HG03066 (cell line): ENCODE measurements around the gene ERVW-1.
"Not testable (repeated sequence)": the region's sequence is repeated elsewhere in the genome, so short reads cannot be mapped to it uniquely, and the experiment has no call there.

Experiments
- ATAC-seq: cut with Tn5 transposase; IDR thresholded peaks from one replicate; pipeline ENCODE4 v1.9.1; 2021; ENCODE audit warnings: low read depth; ENCODE audit not compliant: unreplicated experiment

ERVW-1 gene, protein sequence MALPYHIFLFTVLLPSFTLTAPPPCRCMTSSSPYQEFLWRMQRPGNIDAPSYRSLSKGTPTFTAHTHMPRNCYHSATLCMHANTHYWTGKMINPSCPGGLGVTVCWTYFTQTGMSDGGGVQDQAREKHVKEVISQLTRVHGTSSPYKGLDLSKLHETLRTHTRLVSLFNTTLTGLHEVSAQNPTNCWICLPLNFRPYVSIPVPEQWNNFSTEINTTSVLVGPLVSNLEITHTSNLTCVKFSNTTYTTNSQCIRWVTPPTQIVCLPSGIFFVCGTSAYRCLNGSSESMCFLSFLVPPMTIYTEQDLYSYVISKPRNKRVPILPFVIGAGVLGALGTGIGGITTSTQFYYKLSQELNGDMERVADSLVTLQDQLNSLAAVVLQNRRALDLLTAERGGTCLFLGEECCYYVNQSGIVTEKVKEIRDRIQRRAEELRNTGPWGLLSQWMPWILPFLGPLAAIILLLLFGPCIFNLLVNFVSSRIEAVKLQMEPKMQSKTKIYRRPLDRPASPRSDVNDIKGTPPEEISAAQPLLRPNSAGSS

DNA sequence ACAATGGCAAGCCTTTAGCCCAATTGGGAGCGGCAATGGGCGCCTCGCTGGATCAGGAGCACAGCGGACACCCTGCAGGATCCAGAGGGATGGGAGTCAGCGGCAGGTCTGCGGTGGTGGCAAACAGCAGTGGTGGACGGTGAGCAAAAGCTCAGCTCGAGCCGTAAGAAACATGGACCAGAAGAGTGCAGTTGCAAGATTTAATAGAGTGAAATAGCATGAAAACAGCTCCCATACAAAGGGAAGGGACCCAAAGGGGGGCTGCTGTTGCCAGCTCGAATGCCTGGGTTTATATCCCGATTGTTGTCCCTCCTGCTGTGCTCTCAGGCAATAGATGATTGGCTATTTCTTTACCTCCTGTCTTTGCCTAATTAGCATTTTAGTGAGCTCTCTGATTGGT lies at the start of gene ERVW-1:
Gene ERVW-1 (minus strand): TSS at position 266 of the 400 bp plus-strand sequence. CDS start 7,565 bp downstream, outside the sequence.
- ATAC-seq: not testable (repeated sequence)

DNA sequence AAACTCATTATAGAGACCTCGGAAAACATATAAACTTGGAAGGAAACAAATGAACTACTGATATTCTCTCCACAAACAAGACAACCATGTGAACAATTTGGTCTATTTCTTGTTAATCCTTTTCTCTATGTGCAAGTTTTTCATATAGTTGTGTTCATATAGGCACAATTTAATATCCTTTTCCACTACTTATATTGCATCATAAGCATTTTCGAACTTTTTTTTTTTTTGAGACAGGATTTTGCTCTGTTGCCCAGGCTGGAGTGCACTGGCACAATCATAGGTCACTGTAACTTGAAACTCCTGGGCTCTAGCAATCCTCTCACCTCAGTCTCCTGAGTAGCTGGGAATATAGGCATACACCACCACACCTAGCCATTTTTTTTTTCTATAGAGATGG lies 45.4 kb upstream of the ERVW-1 start:
- ATAC-seq: no peak

DNA sequence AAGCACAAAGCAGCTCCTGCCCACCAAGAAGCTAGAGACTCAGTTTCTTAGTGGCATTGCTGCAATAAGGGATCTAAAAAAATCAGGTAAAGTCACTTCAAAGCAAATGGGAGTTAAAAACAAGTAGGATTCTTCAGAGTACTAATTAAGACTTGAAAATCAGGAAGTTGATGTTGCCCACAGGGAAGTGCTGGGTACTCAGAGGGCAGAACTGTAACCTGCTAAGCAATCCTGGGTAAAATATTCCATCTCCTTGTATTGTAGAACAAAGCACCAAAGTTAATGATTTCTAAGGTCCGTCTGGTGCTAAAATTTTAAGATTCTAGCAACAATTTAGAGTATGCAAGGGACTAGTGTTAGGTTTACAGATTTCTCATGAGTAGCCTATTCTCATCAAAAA lies 42.3 kb upstream of the ERVW-1 start:
- no peak for ATAC-seq

DNA sequence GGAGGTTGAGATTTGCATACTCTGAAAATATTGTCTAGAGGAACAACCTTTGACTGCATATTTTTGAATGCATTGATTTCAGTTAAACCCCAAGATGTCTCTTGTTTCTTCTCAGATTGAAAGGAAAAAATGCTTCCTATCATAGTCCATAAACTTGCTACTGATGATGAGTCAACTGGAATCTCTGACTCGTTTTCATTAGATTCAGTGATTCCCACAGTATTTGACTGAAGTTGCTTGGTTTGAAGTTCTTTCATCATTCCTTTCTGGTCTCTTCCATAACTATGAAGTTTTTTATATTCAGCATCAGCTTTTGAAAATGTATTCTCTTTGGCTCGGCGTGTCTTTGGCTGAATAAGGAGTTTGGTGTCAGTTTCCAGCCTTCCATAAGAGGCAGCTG lies 39.9 kb upstream of the ERVW-1 start:
- no peak for ATAC-seq

DNA sequence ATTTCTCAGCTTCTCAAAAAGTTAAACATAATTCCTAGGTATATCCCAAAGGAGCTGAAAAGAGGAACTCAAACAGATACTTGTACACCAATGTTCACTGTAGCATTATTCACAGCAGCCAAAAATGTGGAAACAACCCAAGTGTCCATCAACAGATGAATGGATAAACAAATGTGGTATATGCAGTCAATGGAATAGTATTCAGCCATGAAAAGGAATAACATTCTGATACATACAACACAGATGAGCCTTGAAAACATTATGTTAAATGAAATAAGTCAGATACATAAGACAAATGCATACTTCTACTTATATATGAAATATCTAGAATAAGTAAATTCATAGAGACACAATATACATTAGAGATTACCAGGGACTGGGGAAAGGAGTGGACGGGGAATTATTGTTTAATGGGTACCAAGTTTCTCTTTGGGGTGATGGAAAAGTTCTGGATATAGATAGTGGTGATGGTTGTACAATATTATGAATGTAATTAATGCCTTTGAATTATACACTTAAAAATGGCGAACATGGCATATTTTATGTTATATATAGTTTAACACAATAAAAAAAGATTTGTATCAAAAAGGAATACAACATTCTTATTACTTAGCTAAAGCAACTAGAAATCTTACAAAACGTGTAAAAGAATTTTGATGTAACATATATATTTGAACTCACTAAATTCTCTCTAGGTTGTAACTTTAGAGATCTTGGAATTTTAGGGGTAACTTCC lies 35.6 kb upstream of the ERVW-1 start:
- no peak for ATAC-seq

DNA sequence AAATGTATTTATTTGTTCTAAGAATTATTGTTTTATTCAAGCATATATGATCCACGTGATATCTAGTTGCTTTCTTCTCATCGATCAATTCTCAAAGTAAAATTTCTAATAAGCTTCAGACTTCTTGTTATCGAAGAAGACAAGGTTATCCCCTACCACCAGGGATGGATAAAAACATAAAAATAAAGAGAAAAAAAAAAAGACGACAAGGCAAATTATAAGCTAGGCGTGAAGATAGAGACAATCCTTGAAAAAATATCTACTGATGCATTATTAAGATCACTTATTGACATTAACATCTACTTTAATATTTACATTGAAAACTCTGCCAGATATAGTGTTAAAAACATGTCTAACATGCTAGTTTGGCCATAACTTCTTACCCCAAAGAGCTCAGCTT lies 31.2 kb upstream of the ERVW-1 start:
- no peak for ATAC-seq

DNA sequence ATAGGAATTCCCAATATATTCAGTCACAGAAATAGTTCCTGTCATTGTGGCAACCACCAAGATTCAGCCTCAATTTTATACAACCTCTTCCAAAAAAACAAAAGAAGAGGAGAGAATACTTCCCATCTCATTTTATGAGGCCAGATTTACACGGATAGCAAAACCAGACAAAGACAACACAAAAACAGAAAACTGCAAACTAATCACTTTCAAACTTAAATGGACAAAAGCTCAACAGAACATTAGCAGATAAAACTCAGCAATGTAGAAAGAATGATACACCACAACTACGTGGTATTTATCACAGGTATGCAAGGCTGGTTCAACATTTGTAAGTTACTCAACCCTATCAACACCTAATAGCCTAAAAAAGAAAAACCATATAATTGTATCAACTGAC lies 28.6 kb upstream of the ERVW-1 start:
- ATAC-seq: no peak

DNA sequence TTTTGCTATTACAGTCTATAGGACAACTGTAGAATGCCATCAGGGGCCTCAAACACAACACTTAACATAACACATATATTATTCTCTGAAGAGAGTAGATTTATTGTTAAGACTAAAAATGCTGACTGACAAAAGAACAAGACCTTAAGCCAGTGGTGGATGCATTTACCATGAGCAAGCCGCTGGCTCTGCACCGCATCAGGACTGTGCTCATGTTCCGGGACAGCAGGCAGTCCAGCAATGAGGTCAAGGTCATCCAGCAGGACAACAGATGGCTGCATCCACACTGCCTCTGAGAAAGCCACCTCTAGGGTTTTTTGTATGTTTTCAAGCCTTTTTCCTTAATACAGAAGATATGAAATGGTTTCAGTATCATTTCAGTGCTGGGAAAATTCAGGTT lies 26.8 kb upstream of the ERVW-1 start:
- no peak for ATAC-seq

DNA sequence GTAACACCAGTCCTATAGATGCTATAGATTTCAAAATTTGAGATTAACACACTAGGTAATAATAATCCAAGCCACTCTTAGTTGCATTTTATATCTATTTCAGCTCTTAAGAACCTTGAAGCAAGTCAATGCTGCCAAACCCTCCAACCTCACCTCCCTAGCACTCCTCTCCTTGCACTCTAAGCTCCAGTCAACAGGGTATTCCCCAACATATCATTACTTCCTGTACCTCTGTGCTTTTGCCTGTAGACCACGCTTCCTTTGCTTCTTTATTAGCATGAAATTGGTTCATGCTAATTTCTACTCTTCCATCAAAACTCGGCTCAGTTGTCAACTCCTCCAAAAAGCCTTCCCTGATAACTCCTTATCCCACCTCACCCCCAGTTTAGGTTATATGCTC lies 26.0 kb upstream of the ERVW-1 start:
- ATAC-seq: no peak

DNA sequence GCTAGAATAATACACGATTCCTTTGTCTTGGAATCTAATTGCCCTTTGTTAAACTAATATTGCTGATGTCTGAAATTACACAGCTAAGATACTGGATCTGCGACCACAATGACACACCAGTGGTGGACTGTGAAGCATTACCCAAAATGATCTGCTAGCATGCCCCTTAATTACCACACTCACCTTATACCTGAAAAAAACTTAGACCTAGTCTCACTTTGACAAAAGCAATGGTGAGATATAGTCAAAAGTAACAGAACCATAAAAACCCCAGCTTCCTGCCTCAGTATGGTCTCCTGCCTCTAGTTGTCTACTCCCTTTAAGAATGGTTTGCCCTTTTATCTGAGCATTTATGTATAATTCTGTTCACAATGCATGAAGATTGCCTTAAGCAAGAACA lies 20.8 kb upstream of the ERVW-1 start:
- ATAC-seq: no peak

DNA sequence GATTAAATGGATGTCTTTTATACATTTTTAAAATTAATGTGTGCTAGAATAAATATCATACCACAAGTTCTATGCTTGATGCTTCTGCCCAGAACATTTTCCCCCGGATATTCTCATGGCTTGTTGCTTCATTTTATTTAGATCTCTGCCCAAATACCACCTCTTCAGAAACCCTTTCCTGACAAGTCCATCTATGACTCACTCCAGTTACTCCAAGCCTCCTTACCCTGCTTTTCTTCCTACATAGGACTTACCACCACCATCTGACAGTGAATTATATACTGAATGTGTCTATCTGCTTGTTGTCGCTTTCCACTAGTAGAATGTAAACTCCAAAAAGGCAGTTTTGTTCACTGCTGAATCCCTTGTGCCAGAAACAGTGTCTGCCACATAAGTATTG lies 19.1 kb upstream of the ERVW-1 start:
- no peak for ATAC-seq

DNA sequence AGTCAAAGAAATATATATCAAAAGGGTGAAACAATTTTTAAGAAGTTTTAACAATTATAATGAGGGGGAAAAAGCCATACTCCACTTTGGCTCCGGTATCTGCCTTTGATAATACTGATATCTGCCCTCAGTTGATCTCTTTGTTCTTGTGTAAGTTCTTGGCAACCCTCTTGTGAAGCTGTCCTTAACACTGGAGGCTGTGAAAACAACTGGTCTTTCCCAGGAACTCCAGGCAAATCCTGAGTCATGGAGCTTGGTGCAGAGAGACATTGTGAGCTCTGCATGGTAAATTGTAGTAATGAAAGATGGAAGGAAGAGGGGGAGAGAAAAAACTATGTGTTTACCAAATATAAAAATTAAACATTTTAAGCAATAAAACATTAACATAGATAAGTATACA lies 11.9 kb upstream of the ERVW-1 start:
- no peak for ATAC-seq

DNA sequence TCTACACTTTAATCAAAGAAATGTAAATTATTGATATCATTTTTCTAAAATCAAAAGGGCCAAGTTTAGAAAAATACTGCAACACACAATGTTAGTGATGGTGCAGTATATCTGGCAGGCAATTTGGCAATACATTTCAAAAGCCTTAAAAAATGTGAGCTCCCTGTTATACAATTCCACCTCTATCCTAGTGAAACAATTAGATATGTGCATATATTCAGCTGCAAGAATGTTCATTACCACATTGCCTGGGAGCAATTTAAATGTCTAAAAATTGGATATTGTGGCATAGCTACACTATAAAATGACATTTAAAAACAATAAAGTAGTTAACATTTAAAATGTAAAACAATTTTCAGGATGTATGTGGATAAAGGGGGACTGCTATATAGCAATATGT lies 10.1 kb upstream of the ERVW-1 start:
- no peak for ATAC-seq

DNA sequence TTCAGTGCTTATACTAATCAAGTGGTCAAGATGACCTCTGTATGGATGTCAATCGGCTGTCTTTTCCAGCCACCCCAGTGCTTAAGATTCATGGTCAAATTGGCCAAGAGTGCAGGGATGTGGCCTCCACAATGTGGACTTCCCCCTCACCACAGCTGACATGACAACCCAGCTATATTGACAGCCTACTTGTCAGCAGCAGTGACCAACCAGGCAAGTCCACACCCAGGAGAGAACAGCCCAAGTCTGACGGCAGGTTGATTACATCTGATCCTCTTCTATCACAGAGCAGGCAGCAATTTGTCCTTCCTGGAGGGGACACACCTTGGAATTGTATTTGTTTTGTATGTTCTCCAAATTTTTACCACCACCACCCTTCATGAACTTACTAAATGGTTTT lies 8.2 kb upstream of the ERVW-1 start:
- no peak for ATAC-seq

DNA sequence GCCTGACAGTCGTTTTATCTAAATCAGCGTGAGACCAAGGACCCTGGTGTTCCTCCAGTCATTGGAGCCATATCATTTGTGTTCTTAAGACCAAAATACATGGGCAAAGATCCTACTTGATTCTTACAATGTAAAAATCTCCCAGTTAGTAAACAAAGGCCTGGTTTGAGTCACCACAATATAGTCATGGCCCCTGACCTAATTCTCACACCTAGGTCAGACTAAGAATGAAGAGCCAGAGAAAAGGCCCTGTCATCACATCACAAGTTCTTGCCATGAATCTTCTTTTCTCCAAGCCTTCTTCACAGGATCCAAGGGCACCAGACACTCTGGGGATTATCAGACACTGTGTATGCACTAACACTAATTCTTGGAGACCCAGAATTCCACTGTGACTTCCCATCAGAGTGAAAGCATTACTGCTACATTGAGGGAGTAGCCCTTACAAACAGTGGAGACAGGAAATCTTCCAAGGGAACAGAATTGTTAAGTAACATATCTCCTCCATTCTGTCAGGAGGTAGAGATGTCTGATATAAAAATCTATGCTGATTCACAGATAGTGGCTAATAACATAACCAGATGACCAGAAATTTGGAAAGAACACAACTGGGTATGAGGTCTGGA lies 7.6 kb upstream of the ERVW-1 start:
- no peak for ATAC-seq

DNA sequence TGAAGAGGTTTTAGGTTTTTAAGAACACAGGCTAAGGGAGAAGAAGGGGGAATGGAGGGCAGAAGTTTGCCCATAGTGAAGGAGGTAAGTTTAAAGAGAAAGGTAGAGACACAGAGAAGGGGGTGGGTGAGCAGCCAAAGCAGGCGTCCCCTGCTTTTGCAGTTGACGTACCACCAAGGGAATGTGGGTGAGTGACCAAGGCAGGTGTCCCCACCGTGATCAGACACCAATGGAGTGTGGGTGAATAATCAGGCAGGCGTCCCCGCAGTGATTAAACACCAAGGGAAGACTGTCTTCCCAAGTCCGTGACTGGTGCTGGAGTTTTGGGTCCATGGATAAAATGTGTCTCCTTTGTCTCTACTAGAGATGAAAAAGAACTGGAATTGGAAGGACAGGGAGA lies 6.5 kb upstream of the ERVW-1 start:
- not testable (repeated sequence) for ATAC-seq

DNA sequence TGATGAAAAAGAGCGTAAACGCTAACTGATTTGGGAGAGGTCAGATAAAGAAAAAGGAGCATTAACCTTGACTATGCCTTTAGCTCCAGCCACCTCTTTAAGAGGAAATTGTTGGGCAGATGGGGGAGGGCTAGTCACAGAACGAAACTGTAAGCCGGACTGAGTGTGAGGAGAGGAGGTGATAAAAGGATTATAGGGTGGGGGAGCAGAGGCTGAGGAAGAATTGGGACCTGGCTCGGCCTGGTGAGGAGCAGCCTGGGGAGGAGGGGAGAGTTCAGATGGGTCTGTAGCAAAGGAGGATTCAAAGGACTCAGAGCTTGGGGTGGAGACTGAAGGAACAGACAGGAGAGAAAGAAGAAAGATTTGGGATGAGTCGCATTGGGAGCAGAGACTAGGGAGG lies 5.9 kb upstream of the ERVW-1 start:
- not testable (repeated sequence) for ATAC-seq

DNA sequence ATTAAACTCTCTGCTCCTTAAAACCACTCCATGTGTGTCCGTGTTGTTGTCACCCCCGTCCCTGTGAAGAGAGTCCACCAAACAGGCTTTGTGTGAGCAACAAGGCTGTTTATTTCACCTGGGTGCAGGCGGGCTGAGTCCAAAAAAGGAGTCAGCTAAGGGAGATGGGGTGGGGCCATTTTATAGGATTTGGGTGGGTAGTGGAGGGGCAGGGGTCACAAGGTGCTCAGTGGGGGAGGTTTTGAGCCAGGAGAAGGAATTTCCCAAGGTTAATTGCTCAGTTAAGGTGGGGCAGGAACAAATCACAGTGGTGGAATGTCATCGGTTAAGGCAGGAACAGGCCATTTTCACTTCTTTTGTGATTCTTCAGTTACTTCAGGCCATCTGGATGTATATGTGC lies 1.4 kb upstream of the ERVW-1 start:
- ATAC-seq: not testable (repeated sequence)

DNA sequence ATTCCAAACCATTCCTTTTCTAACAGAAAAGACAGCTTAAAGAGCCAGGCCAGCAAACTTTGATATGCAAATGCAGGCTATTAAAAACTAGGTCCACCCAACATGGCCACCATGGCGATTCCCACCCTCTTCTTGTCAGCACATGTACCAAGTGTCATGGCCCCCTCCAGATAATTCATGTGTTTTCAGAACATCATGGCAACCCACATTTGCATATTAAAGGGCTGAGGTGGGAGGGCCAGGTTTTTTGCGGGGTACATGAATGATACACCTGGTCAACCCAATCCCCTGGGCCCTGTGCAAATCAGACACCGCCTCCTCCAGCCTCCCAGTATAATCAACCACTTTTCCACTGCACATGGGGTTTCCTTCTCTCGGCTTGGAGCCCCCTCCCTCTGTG lies 965 bp upstream of the ERVW-1 start:
- no peak for ATAC-seq

DNA sequence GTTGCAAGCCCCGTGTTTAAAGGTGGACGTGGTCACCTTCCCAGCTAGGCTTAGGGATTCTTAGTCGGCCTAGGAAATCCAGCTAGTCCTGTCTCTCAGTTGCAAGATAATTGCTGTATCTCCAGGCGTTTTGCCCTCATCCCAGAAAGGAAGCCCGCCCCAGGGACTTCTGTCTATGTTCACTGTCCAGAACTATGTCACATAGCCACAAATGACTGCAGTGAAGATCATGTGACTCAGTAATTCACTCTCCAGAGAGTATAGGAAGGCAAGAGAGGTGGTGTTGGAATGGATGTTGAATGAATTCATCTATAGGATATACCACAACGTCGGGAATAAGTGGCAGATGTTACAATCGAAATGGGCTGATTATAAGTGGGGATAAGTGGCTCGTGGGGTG lies 349 bp upstream of the ERVW-1 start:
- ATAC-seq: no peak

DNA sequence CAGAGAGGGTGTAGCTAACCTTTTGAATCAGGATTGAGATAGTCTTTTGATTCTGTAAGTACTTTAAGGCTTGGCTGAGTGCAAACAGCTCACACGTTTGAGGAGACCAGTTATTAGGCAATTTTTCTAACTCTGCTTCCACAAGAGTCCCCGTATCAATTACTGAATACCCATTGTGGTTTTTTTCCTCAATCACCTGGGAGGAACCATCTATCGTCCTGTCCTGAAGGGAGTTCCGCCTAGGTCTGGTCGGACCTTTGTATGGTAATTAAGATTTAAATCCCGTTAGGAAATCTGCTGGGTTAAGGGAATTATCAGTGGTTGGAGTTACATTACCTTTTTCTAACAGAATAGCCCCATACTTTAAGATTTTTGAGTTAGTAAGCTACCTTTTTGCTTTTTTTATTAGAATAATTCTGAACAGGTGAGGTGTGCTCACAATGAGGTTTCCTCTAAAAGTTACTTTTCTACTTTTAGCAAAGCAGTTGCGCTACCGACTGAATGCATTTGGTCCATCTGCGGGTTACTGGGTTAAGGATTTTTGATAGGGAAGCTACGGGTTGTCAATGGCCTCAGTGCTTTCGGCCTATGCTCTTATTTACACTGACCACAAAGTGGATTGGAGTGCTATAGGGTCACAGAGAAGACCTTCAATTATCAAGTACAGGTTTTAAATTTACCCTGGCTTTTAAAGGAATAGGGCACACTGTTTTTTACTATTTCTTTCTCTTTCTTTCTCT lies 1.7 kb downstream of the ERVW-1 start:
- not testable (repeated sequence) for ATAC-seq
